COLO829 (cell line): ENCODE measurements around the gene AP3D1.
A peak's percentile ranks its signal among the peaks of the same experiment; 100 is the strongest.

Experiments used
- DNase-seq: peaks from one replicate; pipeline ENCODE4 v3.0.0; 2012; ENCODE audit warnings: low spot score

Gene AP3D1

GRCh38 chr19:2061495-2062388 is 89.6 kb downstream of the AP3D1 start:
- DNase-seq = peak; percentile 96

- peak; percentile 35 for DNase-seq
These were observed 90.4 kb downstream of the AP3D1 start for GRCh38 chr19:2060884-2061494.

- DNase-seq = peak; percentile 67
These were observed 91.8 kb downstream of the AP3D1 start for GRCh38 chr19:2059422-2060201.

GRCh38 chr19:2058570-2059421 is 92.6 kb downstream of the AP3D1 start:
- DNase-seq = no peak

GRCh38 chr19:2057484-2058469 is 93.6 kb downstream of the AP3D1 start:
- DNase-seq = no peak

GRCh38 chr19:2056837-2057192 is 94.6 kb downstream of the AP3D1 start:
- DNase-seq = no peak

GRCh38 chr19:2055931-2056836 is 95.2 kb downstream of the AP3D1 start:
- no peak for DNase-seq

GRCh38 chr19:2054763-2055162 is 96.6 kb downstream of the AP3D1 start:
- DNase-seq = no peak

GRCh38 chr19:2053601-2054389 is 97.6 kb downstream of the AP3D1 start:
- DNase-seq = no peak

GRCh38 chr19:2051773-2052704 is 99.3 kb downstream of the AP3D1 start:
- DNase-seq = no peak

- peak; percentile 93 for DNase-seq
These were observed 100.2 kb downstream of the AP3D1 start, which contains the start of gene MKNK2 for GRCh38 chr19:2050991-2051772. MKNK2 (minus strand) TSS chr19:2051244; CDS start chr19:2050851, 393 bp downstream.
